GM18520 (cell line): ENCODE data around the gene SLIT3.
A peak's percentile ranks its signal among the peaks of the same experiment; 100 is the strongest.

Experiments used
- ATAC-seq: cut with Tn5 transposase; IDR thresholded peaks from one replicate; pipeline ENCODE4 v1.9.1; 2021; ENCODE audit not compliant: unreplicated experiment

Gene SLIT3

DNA sequence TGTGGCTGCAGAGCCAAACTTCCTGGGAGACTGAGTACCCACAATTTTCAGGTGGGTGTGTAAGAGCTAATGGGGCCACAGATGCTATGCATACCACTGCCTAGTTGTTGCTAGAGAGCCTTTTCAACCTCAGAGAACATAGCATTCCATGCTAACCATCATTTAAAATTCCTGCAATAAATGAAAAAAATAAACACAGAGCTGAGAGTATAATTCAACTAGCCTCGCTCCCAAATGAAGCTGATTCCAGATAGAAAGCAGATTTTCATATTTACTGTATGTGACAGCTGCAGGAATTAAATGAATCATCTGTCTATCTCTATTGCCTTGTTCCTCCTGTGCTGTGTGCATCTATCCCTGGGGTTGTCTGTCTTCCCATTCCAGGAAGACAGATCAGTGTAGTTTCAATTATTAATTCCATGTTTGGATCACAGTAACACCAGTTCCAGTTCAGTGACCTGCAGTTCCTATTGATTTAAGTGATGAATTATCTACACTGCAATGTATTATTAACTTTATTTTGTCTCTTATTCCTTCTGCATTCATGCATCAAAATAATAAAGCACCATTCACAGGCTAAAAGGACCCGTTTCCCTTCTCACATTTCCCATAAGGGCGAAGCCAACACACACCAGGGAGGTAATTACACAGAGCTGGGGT is 324.5 kb downstream of the SLIT3 start:
- ATAC-seq = no peak

DNA sequence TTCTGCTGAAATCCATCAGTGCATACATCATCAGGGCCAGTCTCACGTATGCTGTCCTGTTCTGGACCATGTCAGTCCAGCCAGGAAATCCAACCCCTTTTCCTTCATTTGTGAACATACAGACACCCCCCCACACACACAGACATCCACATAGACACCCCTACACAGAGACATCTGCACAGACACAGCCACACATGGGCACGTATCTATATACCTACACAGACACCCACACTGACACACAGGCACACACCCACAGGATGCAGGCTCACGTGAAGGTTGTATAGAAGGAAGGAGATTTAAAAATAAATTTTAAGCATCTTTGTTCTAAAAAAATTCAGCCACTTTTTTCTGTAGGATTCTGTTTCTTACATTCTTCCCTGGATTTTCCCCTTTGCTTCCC is 325.6 kb downstream of the SLIT3 start:
- no peak for ATAC-seq

DNA sequence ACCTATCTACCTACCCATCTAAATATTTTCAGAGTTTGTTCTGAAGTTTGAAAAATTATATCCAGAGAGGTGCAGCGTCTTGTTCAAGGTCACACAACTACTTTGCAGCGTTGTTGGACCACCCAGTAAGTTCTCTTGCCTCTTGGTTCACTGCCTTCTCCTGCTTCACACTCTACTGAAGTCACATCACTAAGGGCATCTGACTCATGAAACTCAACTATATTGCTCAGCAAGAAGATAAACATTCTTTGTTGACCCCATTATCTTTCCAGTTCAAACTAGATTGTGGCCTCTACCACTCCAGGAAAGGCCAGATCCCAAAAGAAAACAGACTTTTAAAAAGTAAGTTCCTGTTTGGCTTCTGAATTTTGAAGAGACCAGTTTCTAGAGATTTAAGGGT is 326.9 kb downstream of the SLIT3 start:
- ATAC-seq = no peak

DNA sequence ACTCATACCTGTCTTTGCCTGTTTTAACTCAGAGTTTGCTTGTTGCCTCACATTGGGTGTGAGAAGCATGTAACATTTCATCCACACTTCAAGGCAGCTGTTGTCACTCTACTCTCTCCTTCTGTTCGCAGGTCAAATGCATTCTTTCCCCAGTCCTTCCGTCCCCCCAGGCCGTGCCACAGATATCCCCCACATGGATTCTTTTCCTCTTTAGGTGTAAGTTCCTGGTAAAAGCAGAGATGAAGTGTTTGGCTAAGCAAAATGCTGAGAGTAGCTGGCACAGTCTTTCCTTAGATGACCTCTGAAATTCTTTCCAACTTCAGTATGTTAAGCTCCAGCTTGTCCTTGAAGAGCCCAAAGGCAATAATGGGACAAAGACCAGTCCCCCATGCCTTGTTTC is 328.2 kb downstream of the SLIT3 start:
- ATAC-seq = no peak

DNA sequence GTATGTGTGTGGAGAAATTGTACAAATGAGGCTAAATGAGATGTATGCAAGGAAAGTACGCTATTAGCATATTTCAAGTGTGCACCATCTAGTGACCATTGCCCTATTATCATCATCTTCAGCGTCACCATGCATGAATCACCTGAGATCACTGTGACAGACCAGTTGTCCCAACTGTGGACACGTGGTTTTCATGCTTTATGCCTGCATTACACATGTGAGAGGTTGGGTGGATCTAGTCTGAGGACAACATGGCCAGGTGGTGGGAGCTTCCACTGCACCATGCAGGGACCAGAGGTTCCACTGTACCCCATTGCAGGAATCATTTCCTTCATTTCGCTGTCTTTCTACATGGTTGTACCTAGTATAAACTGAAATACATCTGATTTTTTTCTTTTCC is 329.8 kb downstream of the SLIT3 start:
- ATAC-seq = no peak

DNA sequence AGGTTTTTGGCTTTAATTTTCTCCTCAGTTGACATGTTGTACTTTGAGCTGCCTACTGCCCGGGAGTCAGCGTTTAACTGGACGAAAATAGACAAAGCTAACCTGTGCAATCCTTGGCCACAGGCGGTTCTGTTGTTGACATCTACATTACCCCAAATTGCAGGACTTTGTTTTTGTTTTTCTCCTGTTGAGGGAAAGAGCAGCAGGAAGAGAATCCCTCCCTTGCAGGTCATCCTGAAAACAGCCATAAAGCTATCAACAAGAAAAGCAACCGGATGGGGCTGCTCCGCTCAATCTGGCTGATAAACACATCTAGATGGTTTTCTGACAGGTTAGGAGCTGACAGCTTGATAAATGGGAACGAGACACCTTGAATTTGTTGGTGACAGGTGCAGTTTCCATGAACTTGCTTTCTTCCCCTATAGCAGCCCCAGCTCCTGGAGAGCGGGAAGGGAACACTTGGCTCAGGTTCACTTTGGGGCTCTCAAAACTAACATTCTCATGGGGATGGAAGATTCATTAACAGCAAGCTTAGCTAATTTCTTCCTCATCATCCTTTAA is 331.5 kb downstream of the SLIT3 start:
- no peak for ATAC-seq

DNA sequence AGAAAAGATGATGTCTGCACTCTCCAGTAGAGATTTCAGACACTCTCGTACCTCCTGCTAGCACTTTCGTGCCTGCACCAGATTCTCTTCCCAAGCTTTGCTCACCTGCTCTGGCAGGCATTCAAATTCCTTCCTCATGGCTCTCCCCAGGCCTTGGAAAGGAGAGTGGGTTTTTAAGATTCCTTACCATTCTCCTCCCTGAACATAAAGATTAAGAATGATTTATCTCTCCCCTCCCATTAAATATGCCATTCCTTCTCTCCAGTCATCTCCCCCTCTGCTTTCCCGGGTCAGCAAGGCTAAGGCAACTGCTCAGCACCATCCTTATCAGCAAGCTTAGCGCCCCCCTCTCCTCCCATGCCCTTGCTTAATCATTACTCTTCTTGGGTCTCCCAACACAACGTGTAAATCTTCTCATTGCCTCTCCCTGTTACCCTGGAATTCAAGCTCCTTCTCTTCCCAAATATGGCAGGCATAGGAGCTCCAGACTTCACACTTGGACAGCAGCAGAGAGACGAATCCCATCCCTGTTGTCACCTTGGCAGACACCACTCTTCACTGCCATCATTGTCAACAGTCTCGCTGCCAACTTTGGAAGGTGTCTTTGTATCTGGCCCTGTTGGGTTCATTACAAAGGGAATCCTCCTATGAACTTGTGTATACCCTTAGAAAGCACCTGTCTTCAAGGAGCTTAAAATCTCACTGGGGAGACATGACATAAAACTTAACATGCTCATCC is 332.9 kb downstream of the SLIT3 start:
- ATAC-seq = no peak

DNA sequence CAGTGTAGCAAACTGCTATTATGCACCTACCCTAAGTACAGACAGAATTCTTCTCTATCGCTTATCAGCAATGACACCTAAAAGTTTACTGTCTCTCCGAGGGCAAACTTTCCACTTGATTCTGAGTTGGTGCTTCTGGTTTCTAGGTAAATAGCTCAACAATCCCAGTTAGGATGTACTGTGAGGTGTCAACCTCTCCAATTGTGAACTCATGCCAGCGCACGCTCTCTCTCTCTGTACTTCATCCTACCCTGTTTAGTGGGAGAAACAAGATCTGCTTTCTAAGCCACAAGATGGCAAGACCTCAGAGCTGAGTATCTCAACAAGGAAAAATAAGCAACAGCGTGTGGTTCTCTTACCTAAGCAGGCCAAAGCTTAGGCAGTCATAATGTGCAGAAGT is 335.3 kb downstream of the SLIT3 start:
- no peak for ATAC-seq

DNA sequence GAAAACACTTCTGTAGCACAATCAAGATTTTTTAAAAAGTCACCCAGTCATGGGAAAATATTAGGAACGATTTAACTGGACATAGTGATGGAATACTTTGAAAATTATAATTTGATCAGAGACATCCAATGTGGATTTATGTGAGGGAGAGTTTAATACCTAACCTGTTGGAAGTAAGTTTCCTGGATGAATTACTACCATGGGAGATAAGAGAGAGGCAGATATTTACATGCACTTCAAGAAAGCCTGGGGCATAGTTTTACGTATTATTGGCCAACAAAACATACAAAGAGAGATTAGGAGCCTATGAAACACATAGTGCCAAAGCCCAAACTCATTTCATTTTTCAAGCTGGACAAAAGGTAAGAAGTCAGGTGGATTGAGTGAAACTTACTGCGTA is 336.8 kb downstream of the SLIT3 start:
- ATAC-seq = no peak

DNA sequence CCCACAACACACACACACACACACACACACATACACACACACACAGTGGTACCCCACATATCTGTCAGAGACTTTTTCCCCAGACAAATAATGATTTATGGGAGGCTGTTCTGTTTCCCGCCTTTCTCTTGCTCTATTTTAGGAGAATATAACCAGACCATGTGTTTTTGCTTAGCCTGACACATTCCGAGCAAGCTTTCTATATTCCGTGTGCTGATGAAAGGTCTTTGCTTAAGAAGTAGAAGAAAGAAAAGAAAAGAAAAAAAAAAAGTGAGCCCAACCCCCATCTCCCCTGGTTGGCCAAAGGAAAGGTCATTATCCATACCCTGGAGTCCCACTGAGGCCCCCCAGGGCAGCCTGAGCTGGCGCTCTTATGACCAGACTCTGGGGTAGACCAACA is 338.6 kb downstream of the SLIT3 start:
- no peak for ATAC-seq

DNA sequence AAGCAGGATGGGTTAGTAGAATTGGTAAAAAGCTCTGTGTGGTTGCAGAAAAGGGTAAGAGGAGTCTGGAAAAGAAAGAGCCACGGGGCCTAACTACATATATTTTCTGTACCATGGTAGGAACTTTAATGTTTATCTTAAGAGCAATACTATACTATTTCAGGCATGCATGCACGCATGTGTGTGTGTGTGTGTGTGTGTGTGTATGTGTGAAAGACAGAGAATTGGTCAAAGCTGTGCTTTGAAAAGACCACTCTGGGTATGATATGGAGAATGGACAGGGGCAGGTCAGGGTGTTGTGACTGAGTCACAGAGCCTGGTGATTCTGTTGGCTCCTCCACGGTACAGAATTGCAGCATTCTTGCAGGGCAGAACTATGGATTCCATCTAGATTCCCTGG is 339.3 kb downstream of the SLIT3 start:
- ATAC-seq = no peak

DNA sequence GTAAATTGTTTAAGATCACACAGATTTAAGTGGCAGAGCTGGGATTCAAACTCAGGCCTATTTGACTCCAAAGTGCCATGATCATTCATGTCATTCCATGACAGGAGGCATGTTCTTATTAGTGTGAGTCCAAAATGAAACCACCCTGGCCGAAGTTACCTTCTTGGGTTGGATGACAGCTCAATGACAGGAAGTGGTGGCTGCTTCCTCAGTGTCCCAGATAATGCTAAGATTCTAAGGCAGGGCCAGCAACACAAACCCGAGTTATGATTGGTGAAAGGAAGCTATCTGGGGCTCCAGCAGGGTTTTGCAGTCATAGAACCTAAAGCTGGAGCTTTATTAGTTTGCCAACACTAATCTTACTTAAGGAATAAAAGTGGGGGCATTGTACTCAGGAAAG is 340.4 kb downstream of the SLIT3 start:
- ATAC-seq = no peak

DNA sequence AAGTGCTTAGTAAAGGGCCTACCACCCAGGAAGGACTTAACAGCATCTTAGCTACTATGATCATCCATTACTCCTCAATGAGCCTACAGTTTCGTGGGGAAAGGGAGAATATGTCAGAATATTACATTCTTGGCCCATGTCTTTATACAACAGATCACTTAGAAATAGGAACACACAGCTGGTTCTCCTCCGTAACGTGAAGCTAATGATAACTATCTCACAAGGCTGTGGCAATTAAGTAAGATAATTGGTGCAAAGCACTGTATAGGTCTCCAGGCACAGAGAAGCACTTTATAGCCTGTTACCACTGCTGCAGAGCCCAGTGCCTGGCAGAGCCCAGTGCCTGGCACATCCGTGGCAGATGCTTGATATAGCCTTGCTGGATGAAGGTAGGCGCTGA is 347.6 kb downstream of the SLIT3 start:
- no peak for ATAC-seq

DNA sequence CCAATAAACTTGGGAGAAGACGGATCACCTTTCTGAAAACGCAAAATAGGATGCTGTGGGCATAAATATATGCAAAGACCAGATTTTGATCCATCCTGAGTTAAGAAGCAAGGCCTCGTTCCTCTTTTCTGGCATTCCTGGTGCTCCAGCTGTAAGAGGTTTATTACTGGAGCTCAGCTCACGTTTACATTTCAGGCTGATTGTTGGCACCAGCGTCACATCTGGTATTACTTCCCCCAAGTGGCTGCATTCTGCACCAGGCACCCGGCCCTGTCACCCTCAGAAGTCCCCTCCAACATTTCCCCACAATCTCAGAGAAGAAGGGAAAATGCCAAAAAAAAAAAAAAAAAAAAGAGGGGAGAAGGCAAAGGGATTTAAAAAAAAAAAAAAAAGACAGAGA is 348.7 kb downstream of the SLIT3 start:
- no peak for ATAC-seq

DNA sequence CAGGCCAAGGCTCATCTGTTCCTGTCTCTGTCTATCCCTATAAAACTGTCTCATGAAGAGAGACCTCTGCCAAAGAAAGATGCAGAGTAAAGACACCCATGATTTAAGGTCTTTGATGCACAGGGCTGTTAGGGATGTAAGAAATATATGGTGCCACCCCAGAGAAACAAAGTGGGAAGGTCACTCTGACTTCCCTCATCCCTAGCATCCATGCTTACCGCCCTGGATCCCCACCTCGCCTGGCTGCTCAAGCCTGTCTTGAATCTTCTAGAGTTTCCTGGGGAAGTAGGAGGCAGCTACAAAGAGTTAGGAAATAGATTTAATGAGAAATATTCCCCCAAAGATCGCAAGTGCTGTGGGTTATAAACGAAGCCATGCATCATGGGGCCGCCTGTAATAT is 349.2 kb downstream of the SLIT3 start:
- ATAC-seq = no peak

DNA sequence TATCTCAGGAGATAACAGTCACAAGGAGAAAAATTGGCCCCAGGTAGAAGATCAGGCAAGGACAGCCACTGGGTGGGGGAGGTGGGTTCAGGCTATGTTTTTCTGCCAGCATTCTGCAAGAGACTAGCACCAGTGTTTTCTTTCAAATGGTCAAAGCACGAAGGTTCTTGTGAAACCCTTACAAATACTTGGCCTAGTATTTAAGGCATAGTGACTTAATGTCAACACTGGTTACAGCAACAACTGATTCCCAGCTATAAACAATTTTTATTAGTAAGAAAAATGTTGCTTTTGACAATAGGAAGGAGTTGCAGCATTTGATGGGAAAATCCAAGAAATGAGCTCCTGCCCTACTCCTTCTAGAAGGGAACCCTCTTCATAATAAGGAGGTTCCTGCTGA is 349.6 kb downstream of the SLIT3 start:
- ATAC-seq = no peak

DNA sequence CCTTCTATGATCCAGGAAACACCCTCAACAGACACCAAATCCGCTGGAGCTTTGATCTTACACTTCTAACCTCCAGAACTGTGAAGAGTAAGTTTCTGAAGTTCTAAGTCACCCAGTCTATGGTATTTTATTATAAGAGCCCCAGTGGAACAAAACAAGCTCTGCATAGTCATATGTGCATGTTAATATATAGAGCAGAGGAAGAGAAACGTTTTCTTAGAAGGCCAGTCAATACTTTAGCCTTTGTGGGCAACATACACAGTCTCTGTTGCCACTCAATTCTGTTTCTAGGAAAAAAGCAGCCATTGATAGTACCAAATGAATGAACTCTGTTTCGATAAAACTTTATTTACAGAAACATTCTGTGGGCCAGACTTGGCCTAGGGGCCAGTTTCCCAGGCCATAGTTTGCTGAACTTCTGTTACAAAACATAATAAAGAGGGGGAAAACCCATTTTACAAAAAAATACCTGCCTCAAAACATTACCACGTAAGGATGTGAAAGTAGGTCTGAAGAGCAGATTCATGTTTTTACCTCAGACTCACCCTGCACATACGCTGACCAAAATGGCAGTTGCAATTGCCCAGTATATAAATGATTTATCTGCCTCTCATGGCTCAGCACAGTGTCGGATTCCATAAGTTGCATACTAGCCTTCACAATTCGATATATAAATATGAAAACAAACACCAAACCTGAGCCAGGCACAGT is 350.5 kb downstream of the SLIT3 start:
- ATAC-seq = peak; percentile 41

DNA sequence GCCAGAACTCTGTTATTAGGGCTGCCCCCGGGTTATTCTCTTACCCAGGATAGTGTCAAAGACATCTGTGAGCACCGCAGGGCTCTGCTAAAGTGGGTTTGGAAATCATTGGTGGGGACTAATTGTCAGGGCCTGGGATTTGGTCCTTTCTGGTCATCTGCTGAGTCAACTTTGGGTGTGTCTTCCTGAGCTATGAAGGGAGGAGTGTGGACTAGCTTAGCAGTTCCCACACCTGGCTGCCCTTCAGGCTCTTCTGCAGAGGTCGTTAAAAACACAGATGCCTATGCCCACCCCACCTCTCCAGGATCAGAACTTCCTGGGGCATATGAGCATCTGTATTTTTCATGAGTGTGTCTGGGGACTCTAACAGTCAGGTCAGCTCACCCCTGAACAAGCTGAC is 352.2 kb downstream of the SLIT3 start:
- no peak for ATAC-seq

DNA sequence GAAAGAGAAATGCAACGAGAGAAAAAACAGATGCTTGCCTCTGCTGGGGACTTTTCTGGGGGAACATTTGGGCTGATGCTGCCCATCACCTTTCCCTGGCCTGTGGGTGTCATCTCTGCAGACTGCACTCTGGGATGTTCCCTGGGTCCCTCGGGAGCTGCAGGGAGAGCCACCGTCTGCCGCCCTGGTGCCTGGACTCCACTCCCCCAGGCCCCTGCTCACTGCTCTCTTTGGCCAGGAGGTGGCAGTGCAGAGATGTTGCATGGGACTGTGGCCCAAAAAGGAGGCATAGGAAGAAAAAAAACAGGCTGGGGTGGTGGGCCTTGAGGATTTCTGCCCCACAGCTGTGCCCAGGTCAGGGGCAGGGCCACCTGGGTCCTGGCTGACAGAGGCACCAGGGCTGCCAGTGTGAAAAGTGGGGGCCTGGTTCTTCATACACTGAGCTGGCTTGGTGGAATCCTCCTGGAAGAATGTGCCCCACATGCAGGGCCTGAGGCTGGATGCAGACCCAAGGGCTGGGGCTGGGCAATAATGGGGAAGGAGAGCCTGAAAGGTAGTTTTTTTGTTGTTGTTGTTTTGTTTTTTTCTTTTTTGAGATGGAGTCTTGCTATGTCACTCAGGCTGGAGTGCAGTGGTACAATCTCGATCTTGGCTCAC is 353.6 kb downstream of the SLIT3 start:
- ATAC-seq = no peak

DNA sequence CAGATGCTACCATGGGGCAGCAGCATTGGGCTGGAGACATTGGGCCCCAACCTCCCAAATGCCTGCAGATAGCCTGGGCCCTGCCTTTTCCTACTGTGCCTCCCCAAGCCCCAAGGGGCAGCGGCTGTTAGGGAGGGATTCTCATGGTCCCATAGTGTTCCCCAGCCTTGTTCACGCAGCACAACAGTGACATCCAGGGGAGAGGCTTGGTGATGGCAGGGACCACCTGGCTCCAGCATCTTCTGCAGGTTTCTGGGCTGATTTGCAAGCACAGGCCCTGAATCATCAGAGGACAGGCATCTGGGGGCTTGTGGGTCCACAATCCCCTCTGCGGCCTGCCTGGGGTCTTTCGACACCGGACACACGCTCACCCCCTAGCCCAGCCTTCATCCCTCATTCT is 354.6 kb downstream of the SLIT3 start:
- no peak for ATAC-seq

DNA sequence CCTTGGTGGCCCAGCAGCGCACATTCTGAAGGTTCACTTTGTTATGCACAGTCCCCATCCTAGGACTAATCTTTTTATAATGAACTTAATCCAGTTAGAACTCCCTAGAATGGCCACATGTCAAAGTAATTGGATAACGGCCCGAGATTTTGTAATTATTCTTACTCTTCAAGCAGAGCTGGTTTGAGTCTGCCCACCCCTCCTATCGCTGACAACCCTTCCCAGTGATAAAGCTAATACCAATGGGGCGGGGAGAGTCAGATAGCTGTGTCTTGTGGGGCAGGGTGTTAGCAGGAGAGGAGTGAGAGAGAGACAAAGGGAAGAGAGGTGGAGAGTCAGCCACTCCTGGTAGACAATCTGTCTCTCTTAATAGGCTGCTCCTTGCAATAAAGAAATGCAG is 356.9 kb downstream of the SLIT3 start:
- no peak for ATAC-seq
